GM12878 (cell line): ENCODE results near the gene SRGAP1.

Experiments used
- BHLHE40 ChIP-seq, 2 experiments: fragments of 450-650 bp in 1 of 2; IDR thresholded peaks; 2 replicates each; pipeline ENCODE4 v1.6.1; 2011 to 2017; ENCODE audit warnings: low read depth in 2 of 2, borderline replicate concordance in 1 of 2, improper control_type of control experiment in 1 of 2, low read length in 1 of 2, mild to moderate bottlenecking in 1 of 2
- BRCA1 ChIP-seq: IDR thresholded peaks from 2 replicates; pipeline ENCODE4 v1.6.1; 2011; ENCODE audit warnings: low read depth, low read length, improper control_type of control experiment
- EGR1 ChIP-seq, 2 experiments: IDR thresholded peaks; 1 replicate in 1 of 2; 2 replicates in 1 of 2; pipeline ENCODE4 v1.6.1; 2011 to 2012; ENCODE audit warnings: low read depth in 2 of 2, low read length in 2 of 2, borderline replicate concordance in 1 of 2, mild to moderate bottlenecking in 1 of 2, moderate library complexity in 1 of 2
- EP300 ChIP-seq, 2 experiments: fragments of 150-350 bp in 1 of 2; IDR thresholded peaks; 2 replicates each; pipeline ENCODE4 v1.6.1; 2011 to 2012; ENCODE audit warnings: low read depth in 2 of 2, low read length in 2 of 2, borderline replicate concordance in 1 of 2, improper control_type of control experiment in 1 of 2, inconsistent platforms in 1 of 2; ENCODE audit not compliant: control insufficient read depth in 1 of 2
- FOXK2 ChIP-seq: fragments of 450-650 bp; IDR thresholded peaks from 2 replicates; pipeline ENCODE4 v1.6.1; 2017; ENCODE audit warnings: mild to moderate bottlenecking, moderate library complexity
- NR2F1 ChIP-seq: fragments of 450-650 bp; conservative IDR thresholded peaks from 2 replicates; pipeline ENCODE4 v1.6.1; 2017; ENCODE audit warnings: mild to moderate bottlenecking
- POLR2A ChIP-seq: IDR thresholded peaks from 2 replicates; pipeline ENCODE4 v1.6.1; 2011; ENCODE audit warnings: low read depth, mild to moderate bottlenecking, low read length
- POLR2AphosphoS5 ChIP-seq: IDR thresholded peaks from 2 replicates; pipeline ENCODE4 v1.6.1; 2011; ENCODE audit warnings: mild to moderate bottlenecking, low read length, inconsistent platforms
- PRDM15 ChIP-seq: fragments of 450-650 bp; formaldehyde crosslinking; IDR thresholded peaks from 2 replicates; pipeline ENCODE4 v1.4.0; 2020; ENCODE audit warnings: mild to moderate bottlenecking, moderate library complexity
- RAD21 ChIP-seq: IDR thresholded peaks from 2 replicates; pipeline ENCODE4 v1.6.1; 2011; ENCODE audit warnings: mild to moderate bottlenecking, low read depth, low read length, moderate library complexity; ENCODE audit not compliant: insufficient read depth
- RCOR1 ChIP-seq: conservative IDR thresholded peaks from 2 replicates; pipeline ENCODE4 v1.6.1; 2012; ENCODE audit warnings: low read depth, low read length, improper control_type of control experiment
- RFX5 ChIP-seq: IDR thresholded peaks from 2 replicates; pipeline ENCODE4 v1.6.1; 2011; ENCODE audit warnings: low read depth, low read length, improper control_type of control experiment
- TF ChIP-seq, protein P1 (sequence below), 3 experiments: IDR thresholded peaks in 2 of 3; conservative IDR thresholded peaks in 1 of 3; 2 replicates each; pipeline ENCODE4 v1.5.1; 2011; ENCODE audit warnings: low read depth in 3 of 3, low read length in 3 of 3, mild to moderate bottlenecking in 3 of 3, control low read depth in 2 of 3, moderate library complexity in 2 of 3, inconsistent platforms in 1 of 3, mixed read lengths in 1 of 3; ENCODE audit not compliant: control insufficient read depth in 2 of 3, insufficient read depth in 1 of 3; ENCODE audit errors: extremely low read depth in 1 of 3
- TF ChIP-seq, protein P2 (sequence below): IDR thresholded peaks from 2 replicates; pipeline ENCODE4 v1.6.1; 2012; ENCODE audit warnings: low read depth, low read length, improper control_type of control experiment

- TF ChIP-seq, protein P1, sequence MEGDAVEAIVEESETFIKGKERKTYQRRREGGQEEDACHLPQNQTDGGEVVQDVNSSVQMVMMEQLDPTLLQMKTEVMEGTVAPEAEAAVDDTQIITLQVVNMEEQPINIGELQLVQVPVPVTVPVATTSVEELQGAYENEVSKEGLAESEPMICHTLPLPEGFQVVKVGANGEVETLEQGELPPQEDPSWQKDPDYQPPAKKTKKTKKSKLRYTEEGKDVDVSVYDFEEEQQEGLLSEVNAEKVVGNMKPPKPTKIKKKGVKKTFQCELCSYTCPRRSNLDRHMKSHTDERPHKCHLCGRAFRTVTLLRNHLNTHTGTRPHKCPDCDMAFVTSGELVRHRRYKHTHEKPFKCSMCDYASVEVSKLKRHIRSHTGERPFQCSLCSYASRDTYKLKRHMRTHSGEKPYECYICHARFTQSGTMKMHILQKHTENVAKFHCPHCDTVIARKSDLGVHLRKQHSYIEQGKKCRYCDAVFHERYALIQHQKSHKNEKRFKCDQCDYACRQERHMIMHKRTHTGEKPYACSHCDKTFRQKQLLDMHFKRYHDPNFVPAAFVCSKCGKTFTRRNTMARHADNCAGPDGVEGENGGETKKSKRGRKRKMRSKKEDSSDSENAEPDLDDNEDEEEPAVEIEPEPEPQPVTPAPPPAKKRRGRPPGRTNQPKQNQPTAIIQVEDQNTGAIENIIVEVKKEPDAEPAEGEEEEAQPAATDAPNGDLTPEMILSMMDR (IDR thresholded peaks at IDR 0.05 in 2 of 3, conservative IDR thresholded peaks at IDR 0.05 in 1 of 3; ENCODE audit: control insufficient read depth in 2 of 3, extremely low read depth in 1 of 3, insufficient read depth in 1 of 3, low read depth in 3 of 3, low read length in 3 of 3): no peak
- no peak for TF ChIP-seq BHLHE40 (IDR thresholded peaks at IDR 0.05; ENCODE audit: borderline replicate concordance in 1 of 2, low read depth in 2 of 2, low read length in 1 of 2)
- no peak for TF ChIP-seq RCOR1
- no peak for TF ChIP-seq EGR1 (IDR thresholded peaks at IDR 0.05; ENCODE audit: borderline replicate concordance in 1 of 2, low read depth in 2 of 2, low read length in 2 of 2)
- no peak for TF ChIP-seq PRDM15 (CRISPR knock-in tag)
- TF ChIP-seq POLR2AphosphoS5: no peak
- TF ChIP-seq RFX5: no peak
- no peak for TF ChIP-seq BRCA1
- no peak for TF ChIP-seq POLR2A
- TF ChIP-seq NR2F1: no peak
- TF ChIP-seq FOXK2: no peak
- TF ChIP-seq, protein P2, sequence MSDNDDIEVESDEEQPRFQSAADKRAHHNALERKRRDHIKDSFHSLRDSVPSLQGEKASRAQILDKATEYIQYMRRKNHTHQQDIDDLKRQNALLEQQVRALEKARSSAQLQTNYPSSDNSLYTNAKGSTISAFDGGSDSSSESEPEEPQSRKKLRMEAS: no peak
- TF ChIP-seq RAD21: no peak
- no peak for TF ChIP-seq EP300 (IDR thresholded peaks at IDR 0.05; ENCODE audit: borderline replicate concordance in 1 of 2, control insufficient read depth in 1 of 2, low read depth in 2 of 2, low read length in 2 of 2)
These were observed 185.7 kb downstream of the SRGAP1 start for GRCh38 chr12:64030155-64030554.
